Stimulated activated CD8-positive, alpha-beta memory T cell treated with anti-CD3 and anti-CD28 coated beads, Interleukin-7, amount 100 ng/mL, for 24 hours (primary cell): ENCODE measurements around the gene NPY1R.

Source experiments
- DNase-seq: peaks from one replicate; pipeline ENCODE4 v3.0.0-alpha.2; 2020; ENCODE audit warnings: low read depth

The NPY1R gene

GRCh38 chr4:163332526-163333406 lies at the start of gene NPY1R:
Gene NPY1R, minus strand, starts transcription at chr4:163332596. Its CDS starts 6,042 bp downstream, at chr4:163326554.
- no peak for DNase-seq

- no peak for DNase-seq
Measured at GRCh38 chr4:163380703-163381102, 48.3 kb upstream of the NPY1R start.

GRCh38 chr4:163378661-163379060 lies 46.3 kb upstream of the NPY1R start:
- no peak for DNase-seq

- no peak for DNase-seq
Measured at GRCh38 chr4:163372029-163372428, 39.6 kb upstream of the NPY1R start.

- DNase-seq = no peak
Measured at GRCh38 chr4:163367651-163368050, 35.3 kb upstream of the NPY1R start.

GRCh38 chr4:163356104-163356503 lies 23.7 kb upstream of the NPY1R start:
- no peak for DNase-seq

- DNase-seq = no peak
Measured at GRCh38 chr4:163353054-163353453, 20.7 kb upstream of the NPY1R start.

GRCh38 chr4:163350672-163351071 lies 18.3 kb upstream of the NPY1R start:
- no peak for DNase-seq

- no peak for DNase-seq
Measured at GRCh38 chr4:163344147-163345125, 12.0 kb upstream of the NPY1R start.

GRCh38 chr4:163343604-163344146 lies 11.3 kb upstream of the NPY1R start, which contains the start of gene NPY5R:
Gene NPY5R, plus strand, starts transcription at chr4:163343892. Its CDS starts 6,382 bp downstream, at chr4:163350274.
- no peak for DNase-seq

- DNase-seq = no peak
Measured at GRCh38 chr4:163335384-163335783, 3.0 kb upstream of the NPY1R start.

- no peak for DNase-seq
Measured at GRCh38 chr4:163331629-163332376, 593 bp downstream of the NPY1R start.

- DNase-seq = no peak
Measured at GRCh38 chr4:163330916-163331628, 1.3 kb downstream of the NPY1R start.

- no peak for DNase-seq
Measured at GRCh38 chr4:163317110-163317509, 15.3 kb downstream of the NPY1R start.

GRCh38 chr4:163309466-163309865 lies 22.9 kb downstream of the NPY1R start:
- no peak for DNase-seq

GRCh38 chr4:163303069-163303468 lies 29.3 kb downstream of the NPY1R start:
- no peak for DNase-seq

GRCh38 chr4:163300445-163300844 lies 32.0 kb downstream of the NPY1R start:
- DNase-seq = no peak

- DNase-seq = no peak
Measured at GRCh38 chr4:163295138-163295537, 37.3 kb downstream of the NPY1R start.

- DNase-seq = no peak
Measured at GRCh38 chr4:163284304-163284703, 48.1 kb downstream of the NPY1R start.

GRCh38 chr4:163280703-163281519 lies 51.5 kb downstream of the NPY1R start:
- DNase-seq = no peak
